Measurements from ENCODE around the gene CRB3.
A peak's percentile ranks its signal among the peaks of the same experiment; 100 is the strongest.

The CRB3 gene

GRCh38 chr19:6433165-6433564 is 30.9 kb upstream of the CRB3 start:
- no peak for DNase-seq

GRCh38 chr19:6433663-6434062 is 30.4 kb upstream of the CRB3 start, which contains the start of gene SLC25A41:
Gene SLC25A41 (minus strand): TSS chr19:6433763. CDS start chr19:6433693, 70 bp downstream.
- no peak for DNase-seq

GRCh38 chr19:6439743-6440142 is 24.3 kb upstream of the CRB3 start:
- DNase-seq: no peak

GRCh38 chr19:6440905-6441304 is 23.2 kb upstream of the CRB3 start:
- no peak for DNase-seq

- no peak for DNase-seq
Observed at GRCh38 chr19:6442087-6442688, 21.9 kb upstream of the CRB3 start.

- no peak for DNase-seq
Observed at GRCh38 chr19:6443986-6444385, 20.1 kb upstream of the CRB3 start.

GRCh38 chr19:6446452-6446851 is 17.6 kb upstream of the CRB3 start:
- DNase-seq: no peak

GRCh38 chr19:6448045-6448444 is 16.0 kb upstream of the CRB3 start:
- no peak for DNase-seq

- DNase-seq: no peak
Observed at GRCh38 chr19:6450166-6450565, 13.9 kb upstream of the CRB3 start.

GRCh38 chr19:6451583-6452222 is 12.4 kb upstream of the CRB3 start:
- no peak for DNase-seq

- DNase-seq: no peak
Observed at GRCh38 chr19:6452223-6452614, 11.9 kb upstream of the CRB3 start.

- DNase-seq: no peak
Observed at GRCh38 chr19:6452899-6453298, 11.2 kb upstream of the CRB3 start.

- no peak for DNase-seq
Observed at GRCh38 chr19:6453951-6454565, 10.0 kb upstream of the CRB3 start.

GRCh38 chr19:6455924-6456323 is 8.1 kb upstream of the CRB3 start:
- no peak for DNase-seq

- no peak for DNase-seq
Observed at GRCh38 chr19:6457958-6458694, 5.9 kb upstream of the CRB3 start.

- DNase-seq: no peak
Observed at GRCh38 chr19:6458695-6459261, 5.3 kb upstream of the CRB3 start.

- DNase-seq: peak; percentile 64
Observed at GRCh38 chr19:6459262-6460098, 4.6 kb upstream of the CRB3 start, which contains the start of gene SLC25A23. Gene SLC25A23 (minus strand): TSS chr19:6459792. CDS start chr19:6459628, 164 bp downstream.

GRCh38 chr19:6460099-6460884 is 3.8 kb upstream of the CRB3 start:
- peak; percentile 98 for DNase-seq

GRCh38 chr19:6465006-6465405 is 935 bp downstream of the CRB3 start:
- DNase-seq: no peak

GRCh38 chr19:6465663-6466062 is 1.6 kb downstream of the CRB3 start:
- DNase-seq: no peak

- DNase-seq: no peak
Observed at GRCh38 chr19:6466526-6467248, 2.6 kb downstream of the CRB3 start.

Data from CD4-positive, alpha-beta T cell treated with Interleukin-17A for 1 hour (primary cell).